B cell (primary cell): ENCODE results near the gene HMOX2. TPM values are rescaled to one million over a fixed set of nuclear protein-coding genes. Genes with fewer than 3 reads are reported as not detected.
A peak's percentile ranks its signal among the peaks of the same experiment; 100 is the strongest.

Experiments
- ATAC-seq: fragments of 200-7000 bp; cut with Tn5 transposase; one replicate; pipeline ENCODE4 v1.10.0; 2021; ENCODE audit warnings: low read depth, mild to moderate bottlenecking, moderate number of reproducible peaks, moderate library complexity
- CTCF ChIA-PET: fragments of 350-600 bp; sonication (Branson Sonifier 250); formaldehyde crosslinking; loops from one replicate; lab custom pipeline; 2021; ENCODE audit warnings: antibody characterized with exemption, inconsistent platforms; lab: Charles Lee
- POLR2A ChIA-PET: fragments of 350-600 bp; sonication (Branson Sonifier 250); formaldehyde crosslinking; loops from one replicate; lab custom pipeline; 2021; ENCODE audit warnings: antibody characterized with exemption; lab: Charles Lee
- DNase-seq: peaks from one replicate; pipeline ENCODE4 v3.0.0; 2013
- H2AFZ ChIP-seq: 2 replicates; pipeline ENCODE4 v1.6.1; 2012; ENCODE audit warnings: mild to moderate bottlenecking, low read depth, low read length; ENCODE audit not compliant: insufficient read depth, poor library complexity, severe bottlenecking
- H3K27ac ChIP-seq, 2 donors: 1 replicate in 1 of 2; 2 replicates in 1 of 2; pipeline ENCODE4 v1.5.1; 2012 to 2013; ENCODE audit warnings: low read length in 2 of 2, mild to moderate bottlenecking in 2 of 2, moderate library complexity in 1 of 2
- H3K27me3 ChIP-seq, 4 experiments: fragments of 200-600 bp in 1 of 4; sonication (generic) in 1 of 4; replicated peaks in 1 of 4; 1 replicate in 2 of 4; 2 replicates in 2 of 4; pipeline versions ENCODE4 v1.6.1 to v1.7.0; 2013 to 2016; ENCODE audit warnings: low read length in 3 of 4, mild to moderate bottlenecking in 2 of 4, mixed read lengths in 1 of 4, moderate library complexity in 1 of 4; ENCODE audit not compliant: insufficient read depth in 4 of 4, control insufficient read depth in 3 of 4; ENCODE audit errors: control extremely low read depth in 1 of 4
- H3K36me3 ChIP-seq, 2 experiments: replicated peaks in 1 of 2; 1 replicate in 1 of 2; 2 replicates in 1 of 2; pipeline versions ENCODE4 v1.6.1 to v1.7.1; 2013; ENCODE audit warnings: low read length in 1 of 2; ENCODE audit not compliant: insufficient read depth in 2 of 2, control insufficient read depth in 1 of 2; ENCODE audit errors: control extremely low read depth in 1 of 2, extremely low read depth in 1 of 2
- H3K4me1 ChIP-seq, 2 donors: fragments of 200-600 bp in 1 of 2; sonication (generic) in 1 of 2; 1 replicate in 1 of 2; 2 replicates in 1 of 2; pipeline versions ENCODE4 v1.5.1 to v1.6.1; 2013 to 2017; ENCODE audit warnings: low read length in 2 of 2; ENCODE audit not compliant: control insufficient read depth in 2 of 2, insufficient read depth in 2 of 2
- H3K4me2 ChIP-seq: replicated peaks from 2 replicates; pipeline ENCODE3; 2012; ENCODE audit warnings: mild to moderate bottlenecking, low read depth, low read length; ENCODE audit not compliant: poor library complexity, severe bottlenecking
- H3K4me3 ChIP-seq, 5 experiments: fragments of 200-600 bp in 1 of 5; sonication (generic) in 1 of 5; 1 replicate in 3 of 5; 2 replicates in 2 of 5; pipeline versions ENCODE4 v1.5.1 to v1.7.0; 2011 to 2016; ENCODE audit warnings: low read length in 4 of 5, mild to moderate bottlenecking in 4 of 5, low read depth in 2 of 5, control low read depth in 1 of 5, moderate library complexity in 1 of 5; ENCODE audit not compliant: insufficient read depth in 1 of 5; ENCODE audit errors: control extremely low read depth in 1 of 5, extremely low read depth in 1 of 5
- H3K79me2 ChIP-seq: fragments of 200-600 bp; sonication (generic); one replicate; pipeline ENCODE4 v1.6.0; 2016; ENCODE audit warnings: low read length; ENCODE audit not compliant: control insufficient read depth, insufficient read depth
- H3K9ac ChIP-seq: fragments of 200-600 bp; sonication (generic); 2 replicates; pipeline ENCODE4 v1.6.1; 2017; ENCODE audit warnings: mild to moderate bottlenecking, low read length, moderate library complexity
- H3K9me3 ChIP-seq, 3 donors: one replicate each; pipeline versions ENCODE4 v1.6.1 to v1.7.1; 2013; ENCODE audit warnings: low read length in 2 of 3; ENCODE audit not compliant: control insufficient read depth in 2 of 3, insufficient read depth in 1 of 3; ENCODE audit errors: control extremely low read depth in 1 of 3
- H4K20me1 ChIP-seq: 2 replicates; pipeline ENCODE4 v1.6.0; 2012; ENCODE audit warnings: mild to moderate bottlenecking, low read length; ENCODE audit not compliant: insufficient read depth, control insufficient read depth, poor library complexity, severe bottlenecking
- H3K27ac Mint-ChIP-seq: one replicate; pipeline ENCODE4 v1.8.0; 2021; ENCODE audit warnings: mixed read lengths
- H3K27me3 Mint-ChIP-seq: one replicate; pipeline ENCODE4 v1.8.0; 2021; ENCODE audit warnings: mixed read lengths
- H3K4me1 Mint-ChIP-seq: one replicate; pipeline ENCODE4 v1.8.0; 2021; ENCODE audit warnings: mixed read lengths
- H3K4me3 Mint-ChIP-seq: one replicate; pipeline ENCODE4 v1.8.0; 2021; ENCODE audit warnings: mixed read lengths
- H3K9me3 Mint-ChIP-seq: one replicate; pipeline ENCODE4 v1.8.0; 2022; ENCODE audit warnings: mixed read lengths; ENCODE audit not compliant: insufficient read depth
- CTCF ChIP-seq: fragments of 200-600 bp; IDR thresholded peaks from one replicate; pipeline ENCODE4 v1.8.0; 2022; ENCODE audit warnings: antibody characterized with exemption, mild to moderate bottlenecking
- EZH2 ChIP-seq: IDR thresholded peaks from 2 replicates; pipeline ENCODE4 v1.6.1; 2012; ENCODE audit warnings: borderline replicate concordance, low read depth, mild to moderate bottlenecking, moderate library complexity, low read length; ENCODE audit not compliant: insufficient read depth, poor library complexity, severe bottlenecking
- WGBS: methylation state at CpG from one replicate; pipeline ENCODE4 v1.1.5; 2013; ENCODE audit warnings: missing lambda C conversion rate; ENCODE audit not compliant: insufficient coverage; 5-methylcytosine and 5-hydroxymethylcytosine counted together
- intact Hi-C: fragments of 100-400 bp; cut with micrococcal nuclease; formaldehyde crosslinking; loops from one replicate; pipeline ENCODE4 v1.10.0; 2022
- polyA plus RNA-seq: library from polyadenylated mRNA; depleted of rRNA; stranded (reverse); fragments of >200 nt; gene quantifications from 2 replicates; pipeline ENCODE4 v1.2.3, GENCODE V29; 2012
- total RNA-seq, 2 donors: library from RNA; stranded (reverse); fragments of 120-200 nt in 1 of 2; gene quantifications; 1 replicate in 1 of 2; 2 replicates in 1 of 2; pipeline versions ENCODE4 v1.2.3 to v1.2.4, GENCODE V29; 2013 to 2022

HMOX2 gene
- total and polyA plus RNA-seq, 2 donors (not counting 1 experiment from before 2014, with no cell fraction given) = 36.5 to 39.0 TPM

- no peaks in the 10 kb centered on the region for H3K9me3 Mint-ChIP-seq
- under 1% methylated on average over 55 of the region's 60 CpGs for WGBS
- H3K4me3 Mint-ChIP-seq = peak within 1 kb of the TSS; percentile 81
- H3K27me3 Mint-ChIP-seq = no peaks in the 10 kb centered on the region
- peaks cover 33% of the 10 kb centered on the region for H3K4me1 Mint-ChIP-seq
- Histone ChIP-seq H3K79me2 (peaks cover 39% of the 10 kb centered on the region), H3K27me3 (no peaks in the 10 kb centered on the region), H3K9me3 (peaks cover 0 to 4% (median 0%) of the 10 kb centered on the region in 3 donors), H3K4me2 (peak within 1 kb of the TSS; percentile 97), H3K4me3 (peak within 1 kb of the TSS in 4 of 5 experiments; percentile 58 to 76 (median 60)), H2AFZ (peak within 1 kb of the TSS; percentile 92), H3K36me3 (peaks cover 0 to under 1% of the 10 kb centered on the region in 2 experiments), H4K20me1 (peaks cover 10% of the 10 kb centered on the region), H3K27ac (peak within 1 kb of the TSS; percentile 15 to 74), H3K9ac (peak within 1 kb of the TSS; percentile 75), H3K4me1 (peaks cover 19 to 37% of the 10 kb centered on the region in 2 donors)
- ChIA-PET POLR2A (interaction anchor here (0.6 to 0.7 kb wide), 2 partner anchors 31 to 598 kb away, joined by 3 read pairs; no protein-coding TSS in a partner anchor), CTCF (interaction anchor here (0.7 to 5.5 kb wide), 3 partner anchors 32 to 142 kb away, joined by 3 to 70 read pairs (median 3); no protein-coding TSS in a partner anchor)
- peak; percentile 42 for ATAC-seq
- no peak for TF ChIP-seq CTCF
- no peak for TF ChIP-seq EZH2
- intact Hi-C loops = no loop called here
- peak; percentile 82 for DNase-seq
- peak within 1 kb of the TSS; percentile 81 for H3K27ac Mint-ChIP-seq
Observed at GRCh38 chr16:4474192-4474961, 1.8 kb upstream of the HMOX2 start, which contains the start of gene NMRAL1. TSS of gene NMRAL1 (minus strand) at chr16:4474625. CDS start at chr16:4474132, 493 bp downstream.

GRCh38 chr16:4477966-4478365 lies 1.8 kb downstream of the HMOX2 start:
- H3K9me3 ChIP-seq = peaks cover 0 to 4% (median 0%) of the 10 kb centered on the region in 3 donors
- peaks cover 36% of the 10 kb centered on the region for H3K4me1 Mint-ChIP-seq
- H3K27me3 Mint-ChIP-seq = no peaks in the 10 kb centered on the region
- ChIA-PET CTCF (interaction anchor here (0.5 to 5.5 kb wide), 8 partner anchors 9 to 1560 kb away, joined by 3 to 70 read pairs (median 4); no protein-coding TSS in a partner anchor), POLR2A (no interaction called here)
- no peaks in the 10 kb centered on the region for H3K9me3 Mint-ChIP-seq
- peak overlapping the region; percentile 84 for H3K4me3 Mint-ChIP-seq
- H3K9ac ChIP-seq = no peak overlapping the region
- H3K4me2 ChIP-seq = peak overlapping the region; percentile 12
- H4K20me1 ChIP-seq = peaks cover 29% of the 10 kb centered on the region
- no peak overlapping the region for H3K4me3 ChIP-seq
- TF ChIP-seq EZH2 = no peak
- TF ChIP-seq CTCF = no peak
- peaks cover 19 to 37% of the 10 kb centered on the region in 2 donors for H3K4me1 ChIP-seq
- H3K27ac ChIP-seq = no peak overlapping the region
- H3K27ac Mint-ChIP-seq = peak overlapping the region; percentile 46
- no peaks in the 10 kb centered on the region for H3K36me3 ChIP-seq
- H2AFZ ChIP-seq = no peak overlapping the region
- no peaks in the 10 kb centered on the region for H3K27me3 ChIP-seq
- no peak for ATAC-seq
- H3K79me2 ChIP-seq = peaks cover 72% of the 10 kb centered on the region
- intact Hi-C loops = loop anchor here (2.0 to 5.0 kb wide), 3 partner anchors 71 to 215 kb away; partner anchors contain the start of genes NUDT16L1 and TFAP4
- no peak for DNase-seq
- 80% methylated on average over 1 of the region's 2 CpGs for WGBS
